Non-pigmented ciliary epithelial cell (primary cell): ENCODE measurements around the gene MAP3K21.

Source experiments
- DNase-seq: peaks from one replicate; pipeline ENCODE4 v3.0.0-alpha.2; 2010; ENCODE audit warnings: low read depth

The MAP3K21 gene

DNA sequence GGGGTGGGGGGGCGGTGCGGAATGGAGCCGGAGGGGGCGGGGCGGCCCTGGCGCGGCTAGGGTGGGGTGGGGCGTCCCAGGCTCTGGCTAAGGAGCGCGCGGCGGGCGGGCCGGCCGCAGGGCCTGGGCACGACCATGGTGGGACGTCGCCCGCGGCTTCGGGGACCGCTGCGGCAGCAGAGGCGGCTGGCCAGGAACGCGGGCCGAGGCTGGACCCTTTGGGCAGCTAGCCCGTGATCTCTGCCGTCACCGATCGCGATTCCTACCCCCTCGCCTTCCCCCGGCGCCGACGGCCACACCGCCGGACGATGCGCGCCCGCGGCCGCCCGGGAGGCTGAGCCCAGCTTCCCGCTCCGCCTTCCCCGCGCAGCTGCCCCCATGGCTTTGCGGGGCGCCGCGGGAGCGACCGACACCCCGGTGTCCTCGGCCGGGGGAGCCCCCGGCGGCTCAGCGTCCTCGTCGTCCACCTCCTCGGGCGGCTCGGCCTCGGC, at the start of gene MAP3K21:
Gene MAP3K21 (plus strand): TSS at position 74 of the 491 bp plus-strand sequence. CDS start 305 bp downstream, at position 379.
- no peak for DNase-seq

DNA sequence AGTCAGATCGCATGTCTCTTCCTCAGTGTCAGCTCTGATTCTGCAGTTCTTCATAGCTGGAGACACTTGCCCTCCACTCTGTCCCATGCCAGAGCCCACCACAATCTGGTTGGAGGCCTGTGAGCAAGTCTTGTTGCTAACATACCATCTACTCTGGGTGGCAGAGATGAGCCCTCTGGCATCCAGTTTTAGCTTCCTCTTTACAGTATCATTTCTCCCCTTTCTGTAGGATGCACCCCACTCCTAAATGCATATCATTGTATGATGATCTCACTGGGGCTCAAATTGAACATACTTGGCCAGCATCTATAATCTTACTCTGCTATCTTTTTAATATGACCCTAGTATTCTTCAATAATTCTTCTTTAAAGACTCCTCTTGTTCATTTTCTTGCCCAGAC, 48.9 kb upstream of the MAP3K21 start:
- no peak for DNase-seq

DNA sequence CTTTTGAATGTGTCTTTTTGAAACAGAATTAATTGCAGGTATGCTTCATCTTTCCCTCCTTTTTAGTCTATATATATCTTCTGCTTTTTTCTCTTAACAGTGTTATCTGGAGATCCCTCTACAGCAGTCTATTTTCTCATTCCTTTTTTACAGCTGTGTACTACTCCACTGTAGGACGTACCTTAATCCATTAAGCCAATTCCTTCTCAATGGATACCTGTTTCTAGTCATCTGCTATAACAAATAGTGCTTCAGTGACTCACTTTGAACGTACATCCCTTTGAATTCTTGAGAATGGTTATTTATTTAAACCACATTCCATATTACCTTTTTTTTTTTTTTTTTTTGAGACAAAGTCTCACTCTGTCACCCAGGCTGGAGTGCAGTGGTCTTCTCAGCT, 47.6 kb upstream of the MAP3K21 start:
- DNase-seq = no peak

DNA sequence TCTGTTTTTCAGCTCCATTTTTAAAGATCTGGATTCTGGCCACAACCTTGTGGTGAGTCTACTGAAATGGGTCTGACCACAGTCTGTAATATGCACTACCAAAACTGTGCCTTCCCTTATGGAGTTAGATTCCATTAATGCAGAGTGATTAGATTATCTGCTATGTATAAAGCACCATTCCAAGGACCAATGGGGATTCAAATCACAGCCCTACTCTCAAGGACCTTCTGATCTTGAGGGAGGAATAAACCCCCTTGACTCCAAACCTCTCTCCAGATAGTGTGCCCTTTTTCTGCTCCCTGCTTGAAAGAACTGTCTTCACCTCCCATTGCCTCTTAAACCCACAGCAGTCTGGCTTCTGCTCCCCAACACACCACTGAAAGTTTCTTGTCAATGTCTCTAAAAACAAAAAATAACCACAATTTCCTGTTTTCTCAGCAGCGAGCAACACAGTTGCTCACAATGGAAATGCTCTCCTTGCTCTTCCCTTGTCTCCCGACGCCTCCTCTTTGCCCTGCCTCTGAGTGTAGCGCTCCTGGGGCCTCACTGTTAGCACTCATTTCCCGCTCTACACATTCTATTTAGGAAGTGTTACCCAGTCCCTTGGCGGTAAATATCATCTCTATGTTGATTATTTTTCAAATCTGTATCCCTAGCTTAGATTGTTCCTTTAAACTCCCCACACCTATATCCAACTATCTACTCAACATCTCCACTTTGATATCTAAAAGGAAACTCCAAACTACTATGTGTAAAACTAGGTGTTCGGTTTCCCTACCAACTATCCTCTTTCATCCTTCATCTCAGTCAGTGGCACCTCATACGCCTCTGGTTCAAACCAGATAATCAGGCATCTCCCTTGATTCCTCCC, 45.6 kb upstream of the MAP3K21 start:
- peak; percentile 24 for DNase-seq

DNA sequence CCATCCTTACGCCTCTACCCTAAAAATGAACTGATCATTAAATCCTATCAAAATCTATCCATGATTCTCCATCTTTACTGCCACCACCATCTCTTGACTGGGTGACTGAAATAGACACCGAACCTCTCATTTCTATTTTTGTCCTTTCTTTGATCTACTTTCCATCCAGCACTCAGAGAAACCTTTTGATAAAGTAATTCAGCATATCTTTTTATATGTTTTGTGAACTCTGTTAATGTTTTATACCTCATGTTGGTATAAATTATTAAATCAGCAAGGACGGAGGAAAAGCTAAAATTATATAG, 45.0 kb upstream of the MAP3K21 start:
- no peak for DNase-seq

DNA sequence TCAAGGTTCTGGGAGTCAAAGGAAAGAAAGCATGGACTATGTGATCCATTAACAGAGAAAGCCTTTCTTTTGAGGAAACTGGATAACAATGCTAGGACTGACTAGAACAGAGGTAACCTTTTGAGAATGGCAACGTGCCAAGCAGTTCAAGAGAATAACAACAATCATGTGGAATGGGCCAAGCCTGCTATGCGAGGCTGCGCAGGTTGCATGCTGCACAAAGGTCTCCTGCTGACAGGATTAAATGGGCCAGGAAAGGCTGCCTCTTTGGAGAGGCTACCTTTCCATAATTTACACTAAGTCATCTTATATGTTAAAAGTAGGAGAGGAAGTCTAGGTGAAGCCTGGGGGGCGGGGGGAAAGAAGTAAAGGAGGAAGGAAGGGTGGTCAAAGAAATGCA, 37.8 kb upstream of the MAP3K21 start:
- no peak for DNase-seq

DNA sequence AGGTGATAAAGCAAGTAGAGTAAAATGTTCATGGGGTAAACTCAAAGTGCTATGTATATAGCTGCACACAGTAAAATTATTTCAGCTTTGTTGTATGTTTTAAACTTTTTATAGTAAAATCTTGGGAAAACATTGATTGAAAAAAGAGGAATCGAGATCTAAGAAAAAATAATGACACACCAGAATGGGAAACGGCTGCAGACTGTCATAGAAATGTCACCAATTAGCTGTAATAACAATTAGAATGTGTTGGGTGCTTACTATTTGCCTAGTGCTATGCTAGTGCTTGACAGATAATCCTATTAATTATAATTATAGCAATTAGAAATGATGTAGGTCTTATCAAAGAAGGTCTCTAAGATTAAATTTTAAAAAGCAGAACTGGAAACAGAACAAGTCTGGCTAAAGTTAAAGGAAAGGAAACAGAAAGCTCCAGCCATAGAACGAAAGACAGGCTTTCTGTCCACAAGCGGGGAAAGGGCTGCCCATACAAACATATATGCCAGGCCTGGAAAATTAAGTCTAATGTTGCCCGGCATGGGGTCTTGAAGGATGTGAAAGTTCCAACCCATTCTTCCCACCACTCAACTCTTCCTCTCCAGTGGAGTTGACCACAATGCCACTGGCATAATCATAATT, 37.0 kb upstream of the MAP3K21 start:
- DNase-seq = no peak

DNA sequence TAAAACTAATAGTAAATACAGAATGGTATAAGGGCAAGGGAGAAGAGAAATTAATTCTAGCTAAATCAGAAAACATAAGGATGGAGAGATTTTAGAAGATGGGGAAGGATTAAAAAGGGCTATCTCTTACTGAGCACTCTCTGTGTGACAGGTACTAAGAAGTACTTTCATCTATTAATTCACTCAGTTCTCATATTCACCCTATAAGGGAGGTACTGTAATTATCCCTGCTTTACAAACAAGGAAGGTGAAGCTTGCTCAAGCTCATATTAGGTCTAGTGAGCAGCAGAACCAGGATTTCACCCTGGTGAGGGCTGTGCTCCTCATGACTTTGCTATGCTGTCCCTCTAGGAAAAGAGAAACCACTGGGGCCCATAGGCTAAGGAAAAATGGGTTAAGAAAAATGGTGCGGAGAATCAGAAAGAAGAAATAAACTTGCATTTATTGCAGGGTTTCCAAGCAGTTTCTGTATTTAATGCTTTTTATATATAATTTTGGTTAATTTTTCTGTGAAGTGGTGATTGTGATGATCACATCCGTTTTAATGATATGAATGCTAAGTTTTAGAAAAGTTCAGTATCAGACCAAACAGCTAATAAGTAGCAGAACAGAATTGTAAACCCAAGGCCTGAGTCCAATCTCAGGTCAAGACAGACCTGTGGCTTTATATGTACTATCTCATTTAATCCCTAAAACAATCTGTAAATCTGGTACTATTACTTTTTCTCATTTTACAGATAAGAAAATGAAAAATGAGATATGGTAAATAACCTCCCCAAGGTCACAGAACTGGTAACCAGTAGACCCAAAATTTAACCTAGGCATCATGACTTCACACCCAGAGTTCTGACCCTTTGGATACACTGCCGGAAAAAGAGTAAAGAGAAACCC, 33.7 kb upstream of the MAP3K21 start:
- no peak for DNase-seq

DNA sequence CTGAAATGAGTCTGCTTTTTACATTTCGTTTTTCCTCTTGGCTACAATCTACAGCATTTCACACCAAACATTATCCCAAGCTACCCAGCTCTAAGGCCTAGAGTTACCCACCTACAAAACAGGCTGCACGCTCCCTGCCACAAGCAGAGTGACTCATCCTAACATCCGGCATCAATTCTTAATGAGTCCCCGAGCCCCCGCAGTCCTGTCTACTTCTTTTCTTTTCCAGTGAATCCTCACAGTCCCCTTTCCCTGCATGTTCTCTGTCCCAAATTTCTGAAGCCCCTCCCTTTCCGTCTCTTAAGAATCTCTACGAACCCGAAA, 32.6 kb upstream of the MAP3K21 start:
- DNase-seq = peak; percentile 19

DNA sequence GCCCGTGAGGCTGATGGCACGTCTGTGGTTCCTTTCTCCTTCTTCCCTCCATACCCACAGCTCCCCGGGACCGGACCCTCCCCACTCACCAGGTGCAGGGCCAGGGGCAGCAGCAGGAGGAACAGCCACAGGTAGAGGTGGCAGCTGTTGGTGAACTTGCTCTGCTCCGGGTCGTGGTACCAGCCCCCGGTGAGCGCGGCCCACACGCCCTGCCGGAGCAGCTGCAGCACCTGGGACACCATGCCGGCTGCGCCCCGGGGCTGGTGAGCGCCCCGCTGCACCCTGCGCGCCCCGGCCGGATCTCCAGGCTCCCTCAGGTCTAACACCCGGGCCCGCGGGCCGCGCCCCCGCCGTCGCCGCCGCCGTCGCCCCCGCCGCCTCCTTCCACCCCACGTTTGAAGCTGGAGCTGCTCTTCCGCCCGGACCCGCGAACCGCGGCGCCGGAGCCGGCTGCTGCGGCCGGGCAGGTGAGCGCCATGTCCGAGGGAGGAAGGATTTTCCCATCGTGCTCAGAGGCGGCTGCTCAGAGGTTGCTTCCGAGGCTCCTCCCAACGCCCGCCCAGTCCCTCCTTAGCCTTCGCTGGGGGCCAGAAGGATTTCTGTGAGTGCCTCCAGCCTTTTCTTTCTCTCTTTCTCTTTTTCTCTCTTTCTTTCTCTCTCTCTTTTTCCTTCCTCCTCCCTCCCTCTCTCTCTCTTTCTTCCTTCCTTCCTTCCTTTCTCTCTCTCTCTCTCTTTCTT, 32.1 kb upstream of the MAP3K21 start, which contains the start of gene PCNX2:
Gene PCNX2 (minus strand): TSS at position 489 of the 738 bp plus-strand sequence. CDS start 247 bp downstream, at position 242.
- peak; percentile 13 for DNase-seq

DNA sequence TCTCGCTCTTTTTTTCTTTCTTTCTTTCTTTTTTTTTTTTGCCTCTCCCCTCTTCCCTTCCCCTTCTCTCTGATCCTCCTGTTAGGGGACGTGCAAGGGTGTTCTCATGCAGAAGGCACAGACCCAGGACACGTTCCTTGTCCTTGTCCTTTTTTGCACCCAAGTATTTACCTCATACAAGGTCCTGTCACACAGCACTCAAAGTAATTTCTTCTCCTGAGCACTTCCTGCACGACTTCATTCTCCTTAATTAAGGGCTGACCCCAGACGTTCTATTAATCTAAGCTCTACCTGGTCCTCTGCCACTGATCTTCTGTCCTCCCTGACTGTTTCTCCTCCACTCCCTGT, 31.6 kb upstream of the MAP3K21 start:
- no peak for DNase-seq

DNA sequence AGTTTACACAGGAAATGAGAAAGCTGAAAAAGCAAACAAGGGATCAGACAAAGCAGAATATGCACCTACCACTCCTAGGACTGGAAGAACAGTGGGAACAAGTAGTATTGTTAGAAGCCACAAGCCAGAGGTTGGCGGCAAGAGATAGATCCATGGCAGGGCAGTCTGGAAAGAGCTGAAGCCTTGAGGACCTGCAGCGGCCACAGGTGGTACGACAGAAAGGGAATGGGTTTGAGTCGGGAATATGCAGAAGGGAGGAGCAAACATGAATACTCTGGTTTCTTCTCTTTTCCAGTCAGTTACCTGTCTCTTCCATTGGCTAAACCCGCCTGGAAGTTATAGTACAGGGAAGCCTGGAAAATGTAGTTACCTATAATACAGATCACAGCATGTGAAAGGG, 28.1 kb upstream of the MAP3K21 start:
- no peak for DNase-seq

DNA sequence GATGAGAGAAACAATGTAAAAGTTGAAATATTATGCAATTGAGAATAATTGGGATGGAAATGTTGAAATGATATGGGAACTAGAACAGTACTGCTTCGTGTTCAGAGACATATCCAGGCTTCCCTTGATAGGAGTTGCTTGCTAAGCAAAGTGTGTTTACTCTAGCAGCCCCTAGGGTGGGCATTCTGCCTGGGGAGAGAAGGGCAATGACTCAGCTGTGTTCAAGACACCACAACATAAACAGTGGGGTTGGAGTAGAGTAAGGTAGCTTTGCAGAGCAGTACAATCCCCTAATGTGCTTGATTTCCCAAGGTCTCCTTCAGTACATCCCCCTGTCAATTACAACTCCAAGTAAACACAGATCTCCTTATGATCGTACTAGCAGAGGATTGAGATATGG, 27.2 kb upstream of the MAP3K21 start:
- DNase-seq = no peak

DNA sequence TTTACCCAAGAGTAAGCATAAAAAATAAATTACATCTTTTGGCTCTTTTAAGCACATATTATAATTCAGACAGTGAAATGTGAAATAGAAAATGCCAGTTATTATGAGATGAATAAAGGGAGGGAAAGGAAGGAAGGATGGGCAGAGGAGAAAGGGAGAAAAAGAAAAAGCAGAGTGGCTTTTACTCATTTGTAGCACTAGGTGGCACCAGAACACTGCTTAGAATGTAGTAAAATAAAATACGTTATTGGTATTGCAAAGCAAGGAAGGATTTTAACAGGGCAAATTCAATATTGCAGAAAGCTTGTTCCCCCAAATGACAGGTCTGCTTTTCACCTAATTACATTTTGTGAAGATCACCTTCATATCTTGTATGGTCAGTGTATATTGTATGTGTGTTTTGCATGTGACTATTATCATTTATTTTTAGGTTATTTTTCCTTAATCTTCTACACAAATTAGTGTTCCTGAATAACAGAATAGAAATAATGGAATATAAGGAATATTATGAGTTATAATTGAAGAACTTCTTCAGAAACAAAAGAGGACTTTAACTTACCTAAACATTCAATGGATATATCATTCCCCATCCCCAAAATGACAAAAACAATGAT, 22.9 kb upstream of the MAP3K21 start:
- DNase-seq = no peak

DNA sequence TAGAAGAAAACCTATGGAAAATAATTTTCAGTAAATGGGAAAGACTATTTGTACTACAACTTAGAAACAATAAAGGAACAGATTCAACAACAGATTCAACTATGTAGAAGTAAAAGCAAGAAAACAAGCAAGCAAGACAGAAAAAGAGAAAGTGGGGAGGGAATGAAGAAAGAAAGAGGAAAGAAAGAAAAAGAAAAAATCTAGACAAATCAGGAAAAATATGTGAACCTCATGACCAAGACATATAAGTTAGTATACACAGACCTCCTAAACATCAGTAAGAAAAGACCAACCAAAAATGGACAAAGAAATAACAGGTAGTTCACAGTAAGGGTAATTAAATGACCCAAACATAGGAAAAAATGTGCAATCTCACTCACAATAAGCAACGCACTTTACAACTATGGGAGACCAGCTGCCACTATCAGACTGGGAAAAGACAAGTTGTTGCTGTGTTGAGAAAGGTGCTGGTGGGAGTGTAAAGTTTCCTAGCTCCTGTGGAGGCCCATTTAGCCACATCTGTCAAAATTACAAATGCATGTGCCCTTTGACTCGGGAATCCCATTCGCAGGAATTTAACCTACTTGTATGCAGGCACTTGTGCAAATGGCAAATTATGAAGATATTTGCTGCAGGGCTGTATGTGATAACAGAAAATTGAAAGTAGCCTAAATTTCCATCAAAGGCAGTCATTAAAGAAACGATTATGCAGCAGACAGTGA, 13.9 kb upstream of the MAP3K21 start:
- DNase-seq = no peak

DNA sequence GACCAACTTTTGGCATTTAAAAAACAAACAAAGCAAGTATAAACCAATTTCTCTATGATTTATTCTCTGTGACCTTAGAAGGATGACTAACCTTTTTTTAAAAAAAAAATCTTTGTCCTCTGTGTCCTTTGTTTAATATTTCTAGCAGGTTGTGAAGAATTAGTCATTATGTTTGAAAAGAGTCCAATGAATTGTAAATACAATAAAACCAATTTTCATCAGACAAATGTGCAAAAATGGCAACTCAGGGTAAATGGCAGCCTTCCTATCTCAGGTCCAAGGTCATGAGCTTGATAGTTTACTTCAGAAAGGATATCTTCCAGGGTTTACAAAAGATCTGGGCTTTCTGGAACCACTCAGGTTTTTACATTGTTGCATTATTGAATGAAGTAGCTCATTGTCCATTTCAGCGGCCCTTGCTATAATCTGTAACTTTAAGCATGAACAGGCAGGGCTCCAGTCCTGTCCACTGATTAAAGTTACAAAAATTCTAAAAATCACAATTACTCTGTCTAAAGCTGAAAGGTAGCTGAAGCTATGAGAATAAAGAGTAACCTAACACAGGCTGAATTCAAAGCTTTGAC, 11.7 kb upstream of the MAP3K21 start:
- DNase-seq = no peak

DNA sequence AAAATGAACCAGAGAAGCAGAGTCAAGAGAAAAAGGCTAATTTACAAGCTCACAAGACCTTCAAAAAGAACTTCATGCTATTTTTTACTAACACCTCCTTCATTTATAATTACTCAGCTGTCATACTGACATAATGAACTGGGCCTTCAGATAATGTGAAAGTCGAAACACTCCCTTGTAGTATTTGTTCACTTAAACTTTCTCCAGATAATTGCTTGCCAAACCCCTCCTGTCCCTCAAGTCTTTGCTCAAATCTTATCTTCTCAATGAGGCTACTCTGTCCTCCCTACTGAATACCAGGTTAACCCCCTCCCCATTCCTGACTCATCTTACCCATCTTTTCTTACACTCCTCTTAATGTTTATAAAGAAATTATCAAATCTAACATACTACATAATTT, 11.1 kb upstream of the MAP3K21 start:
- no peak for DNase-seq

DNA sequence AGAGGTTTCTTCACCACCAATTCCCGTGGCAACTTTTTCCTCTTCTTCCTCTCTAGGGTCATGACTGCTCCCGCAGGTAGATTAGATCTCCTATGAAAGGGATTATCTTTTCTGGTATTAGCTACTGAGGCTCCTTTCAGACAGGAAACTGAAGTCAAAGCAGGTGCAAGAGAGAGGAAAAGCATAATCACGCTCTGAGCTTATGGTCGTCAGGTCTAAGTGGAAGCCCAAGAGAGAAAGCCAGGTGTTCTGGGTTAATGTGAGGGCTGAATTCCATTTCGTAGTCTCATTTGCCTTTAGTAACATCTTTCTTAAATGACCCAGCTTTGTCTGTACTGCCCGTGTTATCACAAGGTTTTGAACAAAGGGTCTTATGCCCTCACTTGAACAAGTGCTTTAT, 8.3 kb upstream of the MAP3K21 start:
- DNase-seq = no peak

DNA sequence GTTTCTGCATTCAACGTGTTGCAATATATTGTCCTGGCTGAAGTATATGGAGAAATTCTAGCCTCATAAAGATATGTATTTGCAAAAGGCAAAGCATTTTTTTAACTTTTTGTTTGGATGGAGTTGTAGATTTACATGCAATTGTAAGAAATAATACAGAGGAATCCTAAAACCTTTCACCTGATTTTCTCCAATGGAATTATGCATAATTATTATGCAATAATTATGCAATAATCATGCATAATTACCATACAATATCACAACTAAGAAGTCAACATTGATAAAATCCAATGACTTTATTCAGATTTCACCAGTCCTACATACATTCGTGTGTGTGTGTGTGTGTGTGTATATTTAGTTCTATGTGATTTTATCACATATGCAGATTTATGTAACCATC, 7.5 kb upstream of the MAP3K21 start:
- DNase-seq = no peak

DNA sequence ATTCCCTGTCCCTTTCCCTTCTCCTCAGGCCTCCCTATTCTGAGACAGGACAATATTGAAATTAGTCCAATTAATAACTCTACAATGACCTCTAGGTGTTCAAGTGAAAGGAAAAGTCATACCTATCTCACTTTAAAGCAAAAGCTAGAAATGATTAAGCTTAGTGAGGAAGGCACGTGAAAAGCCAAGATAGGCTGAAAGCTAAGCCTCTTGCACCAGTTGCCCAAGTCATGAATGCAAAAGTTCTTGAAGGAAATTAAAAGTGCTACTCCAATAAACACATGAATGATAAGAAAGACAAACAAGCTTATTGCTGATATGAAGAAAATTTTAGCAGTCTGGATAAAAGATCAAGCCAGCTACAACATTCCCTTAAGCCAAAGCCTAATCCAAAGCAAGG, 3.8 kb upstream of the MAP3K21 start:
- DNase-seq = no peak

DNA sequence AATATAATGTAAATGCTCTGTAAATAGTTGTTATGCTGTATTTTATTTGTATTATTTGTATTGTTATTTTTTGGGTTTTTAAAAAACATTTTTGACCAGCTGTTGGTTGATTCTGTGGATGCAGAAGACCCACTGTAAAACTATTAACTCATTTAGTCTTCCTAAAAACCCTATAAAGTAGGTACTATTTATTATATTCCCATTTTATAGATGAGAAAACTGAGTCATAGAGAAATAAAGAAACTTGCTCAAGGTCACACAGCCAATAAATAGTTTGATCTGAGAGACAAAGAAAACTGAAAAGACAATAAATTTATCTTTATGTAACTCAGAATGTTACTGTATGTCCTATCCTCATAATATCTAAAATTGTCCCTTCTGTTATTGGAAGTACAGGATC, 1.2 kb upstream of the MAP3K21 start:
- no peak for DNase-seq
